ENCODE measurements around the gene RS1.

RS1 gene

DNA sequence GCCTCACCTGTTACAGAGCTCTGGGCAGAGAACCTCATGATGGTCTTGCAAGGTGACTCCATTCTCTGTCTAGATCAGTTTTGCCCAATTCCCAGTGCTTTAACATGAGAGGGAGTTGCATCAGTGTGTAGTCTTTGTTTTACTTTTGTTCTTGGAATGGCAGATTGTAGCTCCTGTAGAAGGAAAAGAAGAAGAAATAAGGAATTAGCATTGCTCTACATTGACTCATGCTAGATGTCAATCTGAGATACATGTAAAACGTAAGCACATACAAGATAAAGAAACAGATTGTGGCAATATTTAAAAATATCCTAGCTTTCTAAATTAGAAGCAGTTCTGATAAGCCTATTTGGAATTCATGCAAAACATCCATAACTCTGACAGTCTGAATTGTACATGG is 19.5 kb upstream of the RS1 start:
- DNase-seq (ENCODE audit: low read depth in 1 of 2, low spot score in 1 of 2): no peak
- Histone ChIP-seq H3K27ac (replicated peaks) (no peak overlapping the region), H3K4me3 (replicated peaks; ENCODE audit: insufficient read depth, low read length) (no peak overlapping the region), H3K27me3 (ENCODE audit: insufficient read depth, poor library complexity, severe bottlenecking) (no peaks in the 10 kb centered on the region)
- TF ChIP-seq POLR2AphosphoS5 (IDR thresholded peaks at IDR 0.05; ENCODE audit: low read depth) (no peak), SPI1 (IDR thresholded peaks at IDR 0.05; ENCODE audit: borderline replicate concordance, low read depth) (no peak), GABPA (IDR thresholded peaks at IDR 0.05; ENCODE audit: low read depth) (no peak)
- TF ChIP-seq, protein P1, sequence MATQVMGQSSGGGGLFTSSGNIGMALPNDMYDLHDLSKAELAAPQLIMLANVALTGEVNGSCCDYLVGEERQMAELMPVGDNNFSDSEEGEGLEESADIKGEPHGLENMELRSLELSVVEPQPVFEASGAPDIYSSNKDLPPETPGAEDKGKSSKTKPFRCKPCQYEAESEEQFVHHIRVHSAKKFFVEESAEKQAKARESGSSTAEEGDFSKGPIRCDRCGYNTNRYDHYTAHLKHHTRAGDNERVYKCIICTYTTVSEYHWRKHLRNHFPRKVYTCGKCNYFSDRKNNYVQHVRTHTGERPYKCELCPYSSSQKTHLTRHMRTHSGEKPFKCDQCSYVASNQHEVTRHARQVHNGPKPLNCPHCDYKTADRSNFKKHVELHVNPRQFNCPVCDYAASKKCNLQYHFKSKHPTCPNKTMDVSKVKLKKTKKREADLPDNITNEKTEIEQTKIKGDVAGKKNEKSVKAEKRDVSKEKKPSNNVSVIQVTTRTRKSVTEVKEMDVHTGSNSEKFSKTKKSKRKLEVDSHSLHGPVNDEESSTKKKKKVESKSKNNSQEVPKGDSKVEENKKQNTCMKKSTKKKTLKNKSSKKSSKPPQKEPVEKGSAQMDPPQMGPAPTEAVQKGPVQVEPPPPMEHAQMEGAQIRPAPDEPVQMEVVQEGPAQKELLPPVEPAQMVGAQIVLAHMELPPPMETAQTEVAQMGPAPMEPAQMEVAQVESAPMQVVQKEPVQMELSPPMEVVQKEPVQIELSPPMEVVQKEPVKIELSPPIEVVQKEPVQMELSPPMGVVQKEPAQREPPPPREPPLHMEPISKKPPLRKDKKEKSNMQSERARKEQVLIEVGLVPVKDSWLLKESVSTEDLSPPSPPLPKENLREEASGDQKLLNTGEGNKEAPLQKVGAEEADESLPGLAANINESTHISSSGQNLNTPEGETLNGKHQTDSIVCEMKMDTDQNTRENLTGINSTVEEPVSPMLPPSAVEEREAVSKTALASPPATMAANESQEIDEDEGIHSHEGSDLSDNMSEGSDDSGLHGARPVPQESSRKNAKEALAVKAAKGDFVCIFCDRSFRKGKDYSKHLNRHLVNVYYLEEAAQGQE (IDR thresholded peaks at IDR 0.05; ENCODE audit: insufficient replicate concordance, low read depth): no peak
- TF ChIP-seq, protein P2, sequence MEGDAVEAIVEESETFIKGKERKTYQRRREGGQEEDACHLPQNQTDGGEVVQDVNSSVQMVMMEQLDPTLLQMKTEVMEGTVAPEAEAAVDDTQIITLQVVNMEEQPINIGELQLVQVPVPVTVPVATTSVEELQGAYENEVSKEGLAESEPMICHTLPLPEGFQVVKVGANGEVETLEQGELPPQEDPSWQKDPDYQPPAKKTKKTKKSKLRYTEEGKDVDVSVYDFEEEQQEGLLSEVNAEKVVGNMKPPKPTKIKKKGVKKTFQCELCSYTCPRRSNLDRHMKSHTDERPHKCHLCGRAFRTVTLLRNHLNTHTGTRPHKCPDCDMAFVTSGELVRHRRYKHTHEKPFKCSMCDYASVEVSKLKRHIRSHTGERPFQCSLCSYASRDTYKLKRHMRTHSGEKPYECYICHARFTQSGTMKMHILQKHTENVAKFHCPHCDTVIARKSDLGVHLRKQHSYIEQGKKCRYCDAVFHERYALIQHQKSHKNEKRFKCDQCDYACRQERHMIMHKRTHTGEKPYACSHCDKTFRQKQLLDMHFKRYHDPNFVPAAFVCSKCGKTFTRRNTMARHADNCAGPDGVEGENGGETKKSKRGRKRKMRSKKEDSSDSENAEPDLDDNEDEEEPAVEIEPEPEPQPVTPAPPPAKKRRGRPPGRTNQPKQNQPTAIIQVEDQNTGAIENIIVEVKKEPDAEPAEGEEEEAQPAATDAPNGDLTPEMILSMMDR (IDR thresholded peaks at IDR 0.05; ENCODE audit: insufficient read depth, low read length): no peak

DNA sequence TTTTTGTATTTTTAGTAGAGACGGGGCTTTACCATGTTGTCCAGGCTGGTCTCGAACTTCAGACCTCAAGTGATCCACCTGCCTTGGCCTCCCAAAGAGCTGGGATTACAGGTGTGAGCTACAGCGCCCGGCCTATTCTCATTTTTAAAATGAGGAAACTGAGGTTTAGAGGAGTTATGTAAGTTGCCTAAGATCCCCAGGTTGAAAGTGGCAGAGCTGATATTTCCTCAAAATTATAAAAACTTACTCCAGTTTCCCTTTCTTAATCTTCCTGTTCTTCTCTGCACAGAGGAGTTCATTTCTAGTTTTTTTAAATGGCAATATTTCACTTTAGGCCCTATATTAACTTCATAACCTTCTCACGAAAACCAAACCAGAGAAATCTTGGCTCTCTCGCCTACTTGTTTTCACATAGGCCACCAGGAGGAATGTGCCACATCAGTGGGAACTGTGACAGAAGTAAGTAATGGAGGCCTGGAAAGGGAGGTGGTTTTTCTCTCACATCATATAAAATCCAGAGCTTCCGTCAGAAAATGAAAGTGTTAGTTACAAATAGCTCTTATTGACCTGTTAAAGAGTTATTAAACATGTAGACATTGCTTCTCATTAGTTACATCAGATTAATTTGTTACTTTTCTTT is 16.1 kb upstream of the RS1 start:
- TF ChIP-seq SPI1 (IDR thresholded peaks at IDR 0.05; ENCODE audit: borderline replicate concordance, low read depth) (no peak), GABPA (IDR thresholded peaks at IDR 0.05; ENCODE audit: low read depth) (no peak), POLR2AphosphoS5 (IDR thresholded peaks at IDR 0.05; ENCODE audit: low read depth) (no peak)
- TF ChIP-seq, protein P1 (IDR thresholded peaks at IDR 0.05; ENCODE audit: insufficient replicate concordance, low read depth): no peak
- TF ChIP-seq, protein P2 (IDR thresholded peaks at IDR 0.05; ENCODE audit: insufficient read depth, low read length): no peak
- Histone ChIP-seq H3K4me3 (replicated peaks; ENCODE audit: insufficient read depth, low read length) (no peak overlapping the region), H3K27ac (replicated peaks) (peak overlapping the region; percentile 52), H3K27me3 (ENCODE audit: insufficient read depth, poor library complexity, severe bottlenecking) (no peaks in the 10 kb centered on the region)
- peak in 1 of 2 experiments; percentile 37 for DNase-seq (ENCODE audit: low read depth in 1 of 2, low spot score in 1 of 2)

DNA sequence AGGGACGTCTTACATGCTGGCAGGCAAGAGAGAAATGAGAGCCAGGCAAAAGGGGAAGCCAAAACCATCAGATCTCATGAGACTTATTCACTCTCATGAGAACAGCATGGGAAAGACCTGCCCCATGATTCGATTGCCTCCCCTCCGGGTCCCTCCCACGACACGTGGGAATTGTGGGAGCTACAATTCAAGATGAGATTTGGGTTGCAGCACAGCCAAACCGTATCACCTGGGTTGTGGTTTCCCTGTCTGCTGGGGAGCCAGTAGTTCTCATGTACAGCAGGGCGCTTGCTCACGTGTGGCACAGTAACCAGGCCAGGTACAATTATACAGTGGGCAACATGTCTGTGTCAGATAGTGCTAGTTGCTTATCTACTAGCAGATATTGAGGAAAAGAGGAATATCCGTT is 11.1 kb upstream of the RS1 start:
- Histone ChIP-seq H3K27ac (replicated peaks) (no peak overlapping the region), H3K27me3 (ENCODE audit: insufficient read depth, poor library complexity, severe bottlenecking) (no peaks in the 10 kb centered on the region), H3K4me3 (replicated peaks; ENCODE audit: insufficient read depth, low read length) (no peak overlapping the region)
- no peak for DNase-seq (ENCODE audit: low read depth in 1 of 2, low spot score in 1 of 2)
- TF ChIP-seq, protein P1 (IDR thresholded peaks at IDR 0.05; ENCODE audit: insufficient replicate concordance, low read depth): no peak
- TF ChIP-seq SPI1 (IDR thresholded peaks at IDR 0.05; ENCODE audit: borderline replicate concordance, low read depth) (no peak), GABPA (IDR thresholded peaks at IDR 0.05; ENCODE audit: low read depth) (no peak)
